NCI-H2196 (cell line): ENCODE results near the gene AKAP1.

Experiments used
- DNase-seq: peaks from one replicate; lab custom pipeline; 2025; ENCODE audit not compliant: unreplicated experiment; lab: John Stamatoyannopoulos, UW

Gene AKAP1

GRCh38 chr17:57104461-57105175, 19.6 kb downstream of the AKAP1 start:
- no peak for DNase-seq

DNA sequence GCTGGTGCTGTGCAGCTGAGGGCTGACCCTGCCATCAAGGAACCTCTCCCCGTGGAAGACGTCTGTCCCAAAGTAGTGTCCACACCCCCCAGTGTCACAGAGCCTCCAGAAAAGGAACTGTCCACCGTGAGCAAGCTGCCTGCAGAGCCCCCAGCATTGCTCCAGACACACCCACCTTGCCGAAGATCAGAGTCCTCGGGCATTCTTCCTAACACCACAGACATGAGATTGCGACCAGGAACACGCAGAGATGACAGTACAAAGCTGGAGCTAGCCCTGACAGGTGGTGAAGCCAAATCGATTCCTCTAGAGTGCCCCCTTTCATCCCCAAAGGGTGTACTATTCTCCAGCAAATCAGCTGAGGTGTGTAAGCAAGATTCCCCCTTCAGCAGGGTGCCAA, 20.5 kb downstream of the AKAP1 start:
- DNase-seq = no peak

GRCh38 chr17:57106107-57106835, 21.2 kb downstream of the AKAP1 start:
- DNase-seq = peak; percentile 70

DNA sequence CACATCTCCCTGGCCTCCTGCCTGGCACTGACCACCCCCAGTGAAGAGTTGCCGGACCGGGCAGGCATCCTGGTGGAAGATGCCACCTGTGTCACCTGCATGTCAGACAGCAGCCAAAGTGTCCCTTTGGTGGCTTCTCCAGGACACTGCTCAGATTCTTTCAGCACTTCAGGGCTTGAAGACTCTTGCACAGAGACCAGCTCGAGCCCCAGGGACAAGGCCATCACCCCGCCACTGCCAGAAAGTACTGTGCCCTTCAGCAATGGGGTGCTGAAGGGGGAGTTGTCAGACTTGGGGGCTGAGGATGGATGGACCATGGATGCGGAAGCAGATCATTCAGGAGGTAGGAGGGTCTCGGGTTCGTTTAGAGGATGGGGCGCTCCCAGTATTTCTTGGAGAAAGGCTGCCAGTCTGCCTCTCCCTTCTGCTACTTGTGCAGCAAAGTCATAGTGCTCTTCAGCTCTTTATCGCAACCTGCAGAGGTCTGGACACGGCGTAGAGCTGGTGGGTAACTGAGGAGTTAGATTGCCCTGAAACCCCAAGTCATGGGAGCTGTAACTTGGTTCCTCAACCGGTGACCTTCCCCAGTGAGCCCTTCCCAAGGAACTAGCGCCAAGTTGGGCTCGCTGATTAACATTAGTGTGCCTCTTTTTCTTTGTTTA, 21.9 kb downstream of the AKAP1 start:
- no peak for DNase-seq

- peak; percentile 74 for DNase-seq
Observed at GRCh38 chr17:57107498-57108101, 22.6 kb downstream of the AKAP1 start.

DNA sequence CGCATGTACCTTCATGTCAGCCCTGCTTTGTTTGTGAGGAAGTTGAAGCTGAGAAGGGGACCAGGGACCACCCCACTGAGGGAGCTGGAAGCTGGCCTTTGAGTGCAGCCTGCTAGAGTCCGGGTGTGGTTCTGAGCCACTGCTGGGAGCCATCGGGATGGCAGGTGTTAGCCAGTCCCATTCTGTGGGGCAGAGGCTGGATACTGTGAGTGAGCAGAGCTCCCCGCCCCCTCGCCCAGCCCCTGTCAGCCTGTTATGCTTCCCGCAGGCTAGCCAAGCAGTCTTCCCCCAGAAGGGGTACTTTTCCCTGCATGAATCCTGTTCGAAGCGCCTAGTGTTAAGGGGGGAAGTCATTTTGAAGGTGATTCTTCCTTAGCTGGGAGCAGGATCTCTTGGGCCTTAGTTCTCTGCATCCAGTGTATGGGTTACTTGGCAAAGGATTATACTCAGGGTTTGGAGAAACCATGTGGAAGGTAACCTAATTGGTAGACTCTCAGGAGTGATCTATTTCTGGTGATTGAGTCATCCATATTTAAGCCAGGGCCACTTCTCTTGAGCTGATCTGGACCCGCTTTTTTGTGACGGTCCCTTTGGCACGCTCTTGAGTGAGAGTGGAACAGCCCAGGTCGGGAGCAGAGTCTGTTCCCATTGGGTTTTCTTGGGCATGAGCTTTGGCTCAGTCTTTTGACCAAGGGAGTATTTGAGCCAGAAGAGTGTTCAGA, 23.8 kb downstream of the AKAP1 start:
- DNase-seq = no peak

GRCh38 chr17:57109393-57110151, 24.5 kb downstream of the AKAP1 start:
- DNase-seq = no peak

GRCh38 chr17:57110152-57110542, 25.1 kb downstream of the AKAP1 start:
- no peak for DNase-seq

- DNase-seq = no peak
Observed at GRCh38 chr17:57110579-57111325, 25.7 kb downstream of the AKAP1 start.

- no peak for DNase-seq
Observed at GRCh38 chr17:57111386-57111785, 26.3 kb downstream of the AKAP1 start.

DNA sequence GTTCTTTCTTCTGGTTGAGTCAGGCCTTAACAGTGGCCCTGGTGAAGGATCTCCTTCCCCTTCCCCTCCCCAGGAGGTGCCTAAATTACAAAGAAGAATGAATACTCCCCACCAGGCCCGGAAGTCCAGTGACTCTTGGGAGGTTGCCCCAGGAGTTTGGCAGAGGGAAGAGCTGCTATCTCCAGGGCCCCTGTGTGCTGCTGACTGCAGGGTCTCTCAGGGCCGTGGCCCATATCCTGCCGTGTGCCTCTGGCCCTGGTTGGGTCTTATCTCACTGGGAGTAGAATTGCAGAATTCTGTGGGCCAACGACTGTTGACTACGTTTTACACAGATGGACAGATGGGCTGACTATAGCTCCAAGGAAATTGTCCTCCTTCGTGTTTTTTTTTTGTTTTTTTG, 28.0 kb downstream of the AKAP1 start:
- no peak for DNase-seq

DNA sequence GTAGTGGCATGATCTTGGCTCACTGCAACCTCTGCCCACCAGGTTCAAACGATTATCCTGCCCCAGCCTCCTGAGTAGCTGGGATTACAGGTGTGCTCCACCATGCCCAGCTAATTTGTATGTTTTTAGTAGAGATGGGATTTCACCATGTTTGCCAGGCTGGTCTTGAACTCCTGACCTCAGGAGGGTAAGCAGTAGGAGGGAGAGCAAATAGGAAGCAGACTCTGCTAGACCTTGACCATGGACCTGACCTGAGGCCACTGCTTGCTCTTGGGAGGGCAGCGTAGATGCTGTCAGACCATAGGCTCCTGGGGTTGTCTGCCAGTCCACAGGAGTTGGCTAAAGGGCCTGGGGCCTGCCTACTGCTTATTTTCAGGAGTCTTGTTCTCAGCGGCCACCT, 28.6 kb downstream of the AKAP1 start:
- no peak for DNase-seq

DNA sequence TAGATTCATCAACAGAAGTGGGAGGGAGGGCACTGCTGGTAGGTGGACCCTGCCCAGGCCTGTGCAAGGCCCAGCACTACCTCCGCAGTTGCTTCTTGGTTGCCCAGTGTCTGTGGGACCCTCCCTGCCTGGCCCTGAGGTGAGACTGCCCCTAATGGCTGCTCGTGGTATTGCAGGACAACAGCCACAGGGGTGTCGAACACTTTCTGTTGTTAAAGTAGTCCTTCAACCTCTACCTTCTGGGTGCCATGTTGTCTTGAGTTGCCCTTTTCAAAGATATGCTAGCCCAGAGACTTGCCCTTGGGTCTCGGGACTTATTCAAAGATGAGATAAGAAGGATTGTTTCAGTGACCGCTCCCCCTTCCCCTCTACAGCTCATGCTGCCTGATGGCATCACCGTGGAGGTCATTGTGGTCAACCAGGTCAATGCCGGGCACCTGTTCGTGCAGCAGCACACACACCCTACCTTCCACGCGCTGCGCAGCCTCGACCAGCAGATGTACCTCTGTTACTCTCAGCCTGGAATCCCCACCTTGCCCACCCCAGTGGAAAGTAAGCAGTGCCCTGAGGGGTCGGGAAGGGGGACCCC, 29.1 kb downstream of the AKAP1 start:
- DNase-seq = peak; percentile 40

DNA sequence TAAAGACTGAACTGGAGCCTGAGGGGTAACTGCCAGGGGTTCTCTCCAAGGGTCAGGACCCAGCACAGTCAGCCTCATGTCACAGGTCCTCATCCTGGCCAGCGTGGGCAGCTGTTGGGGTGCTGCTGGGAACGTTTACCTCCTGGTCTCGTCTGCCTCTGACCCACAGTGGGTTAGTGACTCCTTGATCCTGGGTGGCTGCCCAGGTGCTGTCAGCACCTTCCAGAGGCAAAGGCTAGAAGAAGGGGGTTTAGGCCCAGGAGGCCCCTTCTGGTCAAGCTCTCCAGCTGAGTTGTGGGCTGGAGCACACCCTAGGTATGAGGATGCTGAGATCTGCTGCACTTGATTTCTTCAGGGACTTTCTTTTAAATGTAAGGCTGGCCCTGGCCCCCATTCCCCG, 30.3 kb downstream of the AKAP1 start:
- DNase-seq = no peak

DNA sequence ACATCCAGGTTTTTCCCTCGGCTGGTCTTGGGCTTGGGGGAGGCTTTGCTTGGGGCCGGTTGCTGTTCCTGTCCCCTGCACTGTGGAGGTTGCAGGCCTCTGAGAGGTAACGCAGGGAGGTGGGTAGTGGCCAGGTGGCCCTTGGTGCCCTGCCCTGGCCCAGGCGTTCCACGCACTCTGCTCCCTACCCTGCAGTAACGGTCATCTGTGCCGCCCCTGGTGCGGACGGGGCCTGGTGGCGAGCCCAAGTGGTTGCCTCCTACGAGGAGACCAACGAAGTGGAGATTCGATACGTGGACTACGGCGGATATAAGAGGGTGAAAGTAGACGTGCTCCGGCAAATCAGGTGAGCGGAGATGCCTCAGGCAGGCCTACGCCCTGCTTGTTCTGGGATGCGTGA, 30.9 kb downstream of the AKAP1 start:
- no peak for DNase-seq

GRCh38 chr17:57117798-57118197, 32.8 kb downstream of the AKAP1 start:
- no peak for DNase-seq

DNA sequence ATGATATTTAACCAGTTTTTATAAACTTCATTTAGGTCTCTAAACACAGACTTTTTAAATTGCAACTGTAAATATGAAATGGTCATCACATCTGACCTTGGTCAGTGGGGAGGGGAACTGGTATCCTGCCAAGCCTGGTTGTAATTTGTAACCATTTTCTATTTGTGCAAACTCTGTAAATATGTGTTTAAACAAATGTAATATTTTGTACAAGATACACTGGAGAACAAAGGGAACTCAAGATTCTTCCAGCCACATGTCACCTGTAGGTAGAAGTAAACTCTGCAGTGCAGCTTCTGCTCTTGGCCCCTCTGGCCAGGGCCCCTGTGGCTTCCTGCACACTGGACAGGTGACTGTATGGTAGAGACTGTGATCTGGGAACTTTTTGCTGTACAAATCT, 35.8 kb downstream of the AKAP1 start:
- no peak for DNase-seq

DNA sequence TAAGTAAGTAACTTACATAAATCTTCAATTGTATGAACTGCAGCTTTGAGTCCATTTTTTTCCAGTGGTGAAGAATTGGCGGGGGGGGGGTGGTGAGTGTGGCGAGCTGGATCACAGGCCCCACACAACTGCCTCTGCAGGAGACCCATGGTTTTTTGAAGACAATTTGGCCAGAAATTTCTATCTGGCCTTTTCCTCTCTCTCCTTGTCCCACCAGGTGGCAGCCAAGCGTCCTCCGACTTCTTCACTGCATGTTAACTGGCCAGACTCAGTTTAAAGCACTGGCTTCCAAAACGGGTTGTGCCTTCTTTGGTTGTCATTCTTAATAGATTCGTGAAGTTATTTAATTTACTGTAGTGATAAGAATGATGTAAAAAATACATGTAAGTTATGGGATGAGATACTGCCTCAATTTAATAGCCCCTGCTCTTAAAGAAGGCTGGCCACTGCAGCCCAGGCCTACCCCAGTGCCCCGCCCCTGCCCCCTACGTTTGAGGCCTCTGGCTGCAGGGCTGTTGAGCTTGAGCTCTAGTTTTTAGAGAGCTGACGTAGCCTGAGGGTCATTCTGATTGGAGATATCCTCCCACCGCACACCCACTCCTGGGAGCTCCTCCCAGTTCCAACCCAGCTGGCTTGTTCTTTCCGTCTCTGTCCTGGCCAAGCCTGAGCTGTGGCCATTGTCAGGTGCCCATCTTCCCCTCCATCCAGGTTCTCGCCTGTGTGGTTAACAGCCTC, 36.4 kb downstream of the AKAP1 start:
- DNase-seq = peak; percentile 70

- DNase-seq = no peak
Observed at GRCh38 chr17:57124053-57124452, 39.0 kb downstream of the AKAP1 start.
